Activated CD8-positive, alpha-beta memory T cell treated with anti-CD3 and anti-CD28 coated beads for 48 hours (primary cell): ENCODE results near the gene TRIM59.
A peak's percentile ranks its signal among the peaks of the same experiment; 100 is the strongest.

ENCODE experiments used
- DNase-seq, 3 experiments: peaks; one replicate each; pipeline ENCODE4 v3.0.0-alpha.2; 2020; ENCODE audit warnings: low read depth in 2 of 3, low spot score in 2 of 3

TRIM59 gene, protein sequence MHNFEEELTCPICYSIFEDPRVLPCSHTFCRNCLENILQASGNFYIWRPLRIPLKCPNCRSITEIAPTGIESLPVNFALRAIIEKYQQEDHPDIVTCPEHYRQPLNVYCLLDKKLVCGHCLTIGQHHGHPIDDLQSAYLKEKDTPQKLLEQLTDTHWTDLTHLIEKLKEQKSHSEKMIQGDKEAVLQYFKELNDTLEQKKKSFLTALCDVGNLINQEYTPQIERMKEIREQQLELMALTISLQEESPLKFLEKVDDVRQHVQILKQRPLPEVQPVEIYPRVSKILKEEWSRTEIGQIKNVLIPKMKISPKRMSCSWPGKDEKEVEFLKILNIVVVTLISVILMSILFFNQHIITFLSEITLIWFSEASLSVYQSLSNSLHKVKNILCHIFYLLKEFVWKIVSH

DNA sequence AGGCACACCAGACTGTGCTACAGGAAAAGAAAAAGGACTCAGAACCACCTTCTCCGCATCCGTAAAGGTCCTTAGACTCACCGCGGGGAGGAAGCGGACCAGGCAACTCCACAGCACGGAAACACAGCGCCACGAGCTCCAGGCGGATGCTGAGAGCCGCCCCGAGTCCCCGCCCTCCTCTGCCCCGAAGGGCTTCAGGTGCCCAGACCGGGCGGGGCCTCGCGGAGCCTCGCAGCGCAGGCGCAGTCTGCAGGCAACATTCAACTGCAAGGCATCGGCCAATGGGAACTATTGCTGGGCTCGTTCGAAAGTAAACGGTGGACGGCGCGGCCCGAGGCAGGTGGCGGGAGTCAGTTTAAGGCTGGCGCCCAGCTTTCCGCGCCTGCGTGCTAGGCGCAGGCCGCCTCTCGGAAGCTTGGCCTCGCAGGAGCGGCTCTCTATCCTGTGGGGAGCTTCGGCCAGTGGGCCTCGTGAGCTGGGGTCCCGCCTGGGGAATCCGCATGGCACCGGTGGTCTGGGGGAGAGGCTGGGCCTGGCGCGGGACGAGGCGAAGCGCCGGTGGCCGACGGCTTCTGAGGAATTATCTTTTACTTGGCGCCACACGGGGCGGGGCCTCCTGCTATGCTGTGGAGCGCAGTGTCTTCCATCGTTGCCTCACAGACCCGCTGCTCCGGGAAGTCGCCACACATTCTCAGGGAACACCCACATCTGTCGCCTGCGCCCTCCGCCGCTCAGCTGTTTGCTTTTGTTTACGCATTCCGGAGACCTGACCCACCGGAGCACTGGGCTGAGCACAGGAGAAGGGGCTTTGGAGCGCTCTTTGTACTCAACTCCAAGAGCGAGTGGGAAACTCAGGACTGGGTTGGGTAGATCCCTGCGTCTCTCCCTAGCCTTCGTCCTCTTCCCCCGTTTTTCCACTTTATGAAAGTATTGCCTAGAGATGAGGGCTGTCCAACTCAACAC, at the start of gene TRIM59:
Gene TRIM59 (minus strand): TSS at position 151 of the 963 bp plus-strand sequence. CDS start 10,603 bp downstream, outside the sequence.
- peak; percentile 84 to 95 (median 93) for DNase-seq

DNA sequence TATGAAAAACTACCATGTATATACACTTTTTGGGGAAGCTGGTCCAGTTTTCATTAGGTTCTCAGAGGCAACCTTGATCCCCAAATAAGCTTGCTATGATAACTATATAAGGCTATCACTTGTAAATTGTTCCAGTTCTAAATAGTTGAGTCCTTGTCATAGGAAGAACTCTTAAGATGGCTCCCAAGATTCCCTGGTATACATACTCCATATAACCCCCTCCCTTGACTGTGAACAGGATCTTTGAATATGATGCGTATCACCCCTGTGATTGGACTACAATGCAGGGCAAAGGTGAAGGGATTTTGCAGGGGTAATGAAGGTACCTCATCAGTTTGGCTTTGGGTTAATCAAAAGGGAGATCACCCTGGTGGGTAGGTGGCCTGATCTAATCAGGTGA, 48.6 kb upstream of the TRIM59 start:
- DNase-seq, result no peak

DNA sequence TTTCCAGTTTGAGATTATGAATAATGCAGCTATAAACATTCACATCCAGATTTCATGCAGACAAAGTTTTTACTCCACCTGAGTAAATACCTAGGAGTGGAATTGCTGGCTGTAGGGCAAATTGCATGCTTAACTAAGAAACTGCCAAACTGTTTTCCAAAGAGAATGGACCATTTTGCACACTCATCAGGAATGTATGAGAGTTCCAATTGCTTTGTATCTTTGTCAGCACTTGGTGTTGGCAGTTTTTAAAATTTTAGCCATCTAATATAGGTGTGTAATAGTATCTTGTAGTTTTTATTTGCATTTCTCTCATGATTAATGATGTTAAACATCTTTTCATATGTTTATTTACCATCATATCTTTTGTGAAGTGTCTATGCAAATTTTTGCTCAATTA, 40.6 kb upstream of the TRIM59 start:
- DNase-seq, result no peak

DNA sequence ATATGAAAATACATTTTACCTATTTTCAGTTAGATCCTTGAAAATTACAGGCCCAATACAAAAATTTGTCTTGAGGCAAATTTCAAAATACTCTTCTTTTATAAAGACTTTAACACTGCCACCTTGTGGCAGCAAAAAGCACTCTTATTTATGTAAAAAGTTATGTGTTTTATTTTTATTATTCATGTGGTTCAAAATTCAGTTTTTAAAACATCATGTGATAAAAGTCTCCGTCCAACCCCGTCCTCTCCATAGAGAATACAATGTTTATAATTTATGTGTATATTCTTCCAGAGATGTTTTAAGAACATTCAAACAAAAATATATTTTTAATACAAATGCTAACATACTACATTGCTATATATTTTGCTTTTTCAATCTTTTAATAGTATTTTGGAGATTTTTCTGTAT, 36.9 kb upstream of the TRIM59 start:
- no peak for DNase-seq

DNA sequence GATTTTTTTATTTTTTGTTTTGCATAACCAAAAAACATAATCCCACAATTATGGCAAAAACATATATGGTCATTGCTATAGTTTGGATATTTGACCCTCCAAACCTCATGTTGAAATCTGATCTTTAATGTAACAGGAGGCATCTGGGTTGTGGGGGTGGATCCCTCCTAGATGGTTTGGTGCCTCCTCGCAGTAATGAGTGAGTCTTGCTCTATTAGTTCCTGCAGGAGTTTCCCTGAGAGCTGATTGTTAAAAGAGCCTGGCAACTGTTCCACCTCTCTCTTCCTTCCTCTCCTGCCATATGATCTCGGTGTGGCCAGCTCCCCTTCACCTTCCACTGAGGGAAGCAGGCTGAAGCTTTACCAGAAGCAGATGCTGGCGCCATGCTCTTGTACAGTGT, 33.2 kb upstream of the TRIM59 start:
- no peak for DNase-seq

DNA sequence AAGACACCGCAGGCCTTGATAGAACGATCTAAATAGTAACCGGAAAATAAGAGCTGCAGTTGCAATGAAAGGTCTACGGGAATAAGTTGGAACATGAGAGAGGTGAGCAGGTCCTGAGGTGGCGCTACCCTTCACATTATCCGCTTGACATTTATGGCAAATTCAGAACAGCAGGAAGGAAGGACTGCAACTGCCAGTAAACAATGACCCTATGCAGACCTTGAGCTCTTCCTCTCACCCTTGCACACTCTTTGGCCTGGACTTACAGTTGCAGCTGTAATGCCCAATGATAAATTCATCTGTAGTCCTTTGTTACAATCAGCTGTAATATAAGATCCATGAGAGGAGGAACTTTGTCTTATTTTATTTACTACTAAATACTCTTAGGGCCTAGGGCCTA, 32.3 kb upstream of the TRIM59 start:
- no peak for DNase-seq

DNA sequence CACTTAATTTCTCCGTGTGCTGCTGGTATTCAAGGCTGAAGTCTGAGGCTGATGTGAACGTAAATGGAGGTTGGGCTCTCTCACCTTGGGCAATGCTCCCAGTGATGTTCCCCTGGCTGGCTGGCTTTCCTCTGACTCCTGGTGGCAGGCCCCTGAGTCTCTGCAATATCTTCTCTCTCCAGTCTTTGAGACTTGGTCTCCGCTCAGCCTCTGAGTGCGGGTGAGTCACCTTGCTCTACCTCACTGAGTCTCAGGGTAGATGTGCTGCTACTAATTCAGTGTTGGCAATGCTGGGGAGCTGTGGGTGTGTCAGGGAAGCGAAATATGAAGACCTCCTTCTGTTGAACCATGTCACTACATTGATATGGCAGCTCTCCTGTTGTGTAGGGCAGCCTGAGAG, 31.3 kb upstream of the TRIM59 start:
- DNase-seq, result no peak

DNA sequence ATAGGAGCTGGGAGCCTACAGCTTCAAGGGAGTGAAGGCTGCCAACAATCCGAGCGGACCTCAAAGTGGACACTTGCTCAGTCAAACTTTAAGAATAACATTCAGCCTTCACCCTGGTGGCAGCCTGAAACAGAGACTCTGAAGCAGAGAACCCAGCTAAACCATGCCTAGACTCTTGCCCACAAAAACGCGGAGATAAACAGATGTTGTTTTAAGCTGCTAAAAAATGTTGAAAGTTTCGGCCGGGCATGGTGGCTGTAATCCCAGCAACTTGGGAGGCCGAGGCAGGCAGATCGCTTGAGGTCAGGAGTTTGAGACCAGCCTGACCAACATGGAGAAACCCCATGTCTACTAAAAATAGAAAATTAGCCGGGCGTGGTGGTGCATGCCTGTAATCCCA, 29.8 kb upstream of the TRIM59 start:
- DNase-seq, result no peak

DNA sequence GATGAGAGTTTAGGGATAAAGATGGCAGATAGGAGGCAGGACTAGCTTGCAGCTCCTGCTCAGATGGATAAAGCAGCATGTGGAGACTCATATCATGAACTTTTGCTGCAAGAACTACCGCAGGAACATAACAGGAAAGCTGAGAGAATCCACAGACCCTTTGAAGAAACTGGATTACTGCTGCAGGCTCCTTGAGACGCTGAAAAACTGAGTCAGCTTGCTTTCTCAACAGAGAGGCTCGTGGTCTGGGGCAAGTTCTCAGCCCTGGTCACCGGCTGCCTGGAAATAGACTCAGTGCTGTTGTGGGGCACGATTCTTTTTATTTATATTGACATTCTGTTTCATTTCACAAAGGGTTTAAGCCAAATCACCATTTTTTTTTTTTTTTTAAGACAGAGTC, 28.8 kb upstream of the TRIM59 start:
- no peak for DNase-seq

DNA sequence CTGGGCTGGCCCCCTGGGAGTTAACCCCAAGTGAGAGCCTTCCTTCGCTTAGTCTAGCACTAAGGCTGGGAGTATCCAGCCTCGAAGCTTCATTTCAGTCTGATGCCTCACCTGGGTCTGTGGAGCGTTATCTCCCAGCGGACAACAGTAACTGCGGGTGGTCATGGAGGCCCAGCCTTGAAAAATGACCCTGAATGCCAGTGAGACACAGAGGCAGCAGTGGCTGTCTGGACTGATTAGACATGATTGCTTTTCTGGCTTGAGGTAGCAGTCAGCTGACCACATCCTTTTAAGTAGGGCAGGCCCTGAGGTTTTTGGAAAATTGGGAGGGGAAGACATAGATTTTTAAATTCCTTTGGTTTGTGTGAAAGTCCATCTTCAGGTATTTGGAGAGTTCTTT, 28.2 kb upstream of the TRIM59 start:
- no peak for DNase-seq

DNA sequence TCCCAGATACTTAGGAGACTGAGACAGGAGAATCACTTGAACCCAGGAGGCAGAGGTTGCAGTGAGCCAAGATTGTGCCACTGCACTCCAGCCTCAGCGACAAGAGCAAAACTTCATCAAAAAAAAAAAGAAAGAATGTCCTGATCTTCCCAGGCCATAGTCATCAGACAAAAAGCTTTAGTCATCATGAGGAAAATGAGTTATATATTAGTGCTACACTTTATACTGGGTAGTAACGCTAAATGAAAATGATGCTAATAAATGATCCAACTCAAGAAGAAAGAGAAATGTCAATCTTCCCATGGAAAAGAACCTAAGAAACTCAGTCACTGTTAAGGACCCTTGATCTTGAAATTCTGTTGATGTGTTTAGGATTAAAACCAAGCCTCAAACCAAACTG, 26.3 kb upstream of the TRIM59 start:
- no peak for DNase-seq

DNA sequence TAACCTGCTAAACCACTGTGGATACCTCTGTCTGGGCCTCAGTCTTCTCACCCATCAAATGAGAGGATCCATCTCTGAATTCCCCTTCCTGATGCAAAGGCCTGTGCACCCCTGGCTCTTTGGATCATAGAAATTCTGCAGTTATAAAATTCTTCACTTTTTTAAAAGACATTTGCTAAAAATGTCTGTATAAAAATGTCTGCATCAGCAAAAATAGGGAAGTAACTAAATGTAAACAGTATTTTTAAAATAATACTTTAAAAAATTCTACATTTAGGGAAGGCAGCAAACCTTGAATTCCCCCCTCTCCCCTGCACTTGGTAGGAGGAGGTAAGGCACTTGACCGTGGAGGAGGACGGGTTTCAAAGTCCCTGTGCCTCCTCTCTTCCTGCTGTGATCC, 25.6 kb upstream of the TRIM59 start:
- no peak for DNase-seq

DNA sequence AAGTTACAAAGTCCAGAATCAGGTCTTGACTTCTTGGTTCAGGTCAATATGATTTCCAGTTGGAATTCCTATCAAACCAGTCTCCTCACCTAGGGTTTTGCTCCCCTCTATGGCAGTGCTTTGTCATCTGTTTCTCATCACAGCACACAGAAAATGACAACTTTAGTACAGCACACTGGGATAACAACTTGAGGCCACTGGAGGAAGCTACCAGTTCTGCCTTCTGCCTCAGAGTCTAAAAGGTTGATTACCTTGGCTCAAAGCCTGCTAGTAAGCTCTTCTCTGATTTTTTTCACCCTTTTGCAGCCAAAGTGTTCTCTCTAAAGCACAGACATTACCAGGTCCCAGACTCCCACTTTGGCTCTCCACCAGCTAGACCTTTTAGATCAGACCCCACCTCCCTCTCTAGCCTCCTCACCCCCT, 24.8 kb upstream of the TRIM59 start:
- no peak for DNase-seq

DNA sequence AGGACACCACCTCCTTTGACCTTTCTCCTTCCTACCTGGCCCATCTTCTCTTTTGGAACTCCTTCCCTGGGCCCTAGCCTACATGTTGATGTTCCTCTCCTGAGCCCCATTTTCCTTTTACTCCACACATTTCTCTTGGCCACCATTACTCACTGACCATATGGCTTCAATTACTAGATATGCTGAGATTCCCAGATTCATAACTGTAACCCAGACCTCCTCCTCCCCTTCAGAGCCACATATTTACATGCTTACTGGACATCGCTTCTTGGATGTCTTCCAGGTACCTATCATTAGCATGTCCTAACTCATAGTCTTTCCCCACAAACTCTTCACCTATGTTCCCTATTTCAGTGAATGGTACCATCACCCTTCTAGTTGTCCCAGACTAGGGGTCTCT, 24.4 kb upstream of the TRIM59 start:
- no peak for DNase-seq

DNA sequence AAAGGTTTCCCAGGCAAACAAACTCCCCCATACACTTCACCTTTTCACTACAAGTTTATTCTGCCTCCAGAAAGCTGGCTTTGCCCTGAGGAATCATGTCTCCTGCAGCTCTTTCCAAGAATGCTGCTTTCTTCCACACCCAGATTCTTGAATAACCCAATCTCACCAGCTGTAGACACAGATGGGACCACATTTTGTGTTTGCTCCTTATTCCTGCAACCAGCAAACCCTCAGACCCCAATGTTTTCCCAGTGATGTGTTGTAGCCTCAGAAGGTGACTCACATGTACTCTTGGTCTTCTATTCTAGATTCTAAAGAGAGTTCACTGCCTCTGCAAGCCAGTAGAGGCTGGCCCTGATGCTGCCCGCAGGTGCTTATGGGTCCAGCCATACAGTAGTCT, 23.6 kb upstream of the TRIM59 start:
- DNase-seq, result no peak

DNA sequence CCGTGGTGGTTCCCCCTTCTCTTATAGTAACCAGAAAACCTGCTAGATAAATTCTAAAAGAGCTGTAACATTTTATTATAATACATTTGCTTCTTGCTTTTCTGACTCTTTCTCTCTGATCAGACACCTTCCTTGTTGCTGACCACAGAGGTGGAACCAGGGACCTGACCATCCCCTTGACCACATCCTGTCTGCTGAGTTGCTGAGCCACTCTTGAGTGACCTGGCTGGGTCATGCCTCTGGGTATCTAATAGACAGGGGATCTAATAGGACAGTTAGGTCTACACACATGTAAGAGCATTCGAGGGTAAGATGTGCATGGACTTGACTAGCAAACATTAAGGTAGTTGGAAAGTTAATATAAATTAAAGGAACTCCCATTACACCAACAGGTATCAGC, 22.8 kb upstream of the TRIM59 start:
- no peak for DNase-seq

DNA sequence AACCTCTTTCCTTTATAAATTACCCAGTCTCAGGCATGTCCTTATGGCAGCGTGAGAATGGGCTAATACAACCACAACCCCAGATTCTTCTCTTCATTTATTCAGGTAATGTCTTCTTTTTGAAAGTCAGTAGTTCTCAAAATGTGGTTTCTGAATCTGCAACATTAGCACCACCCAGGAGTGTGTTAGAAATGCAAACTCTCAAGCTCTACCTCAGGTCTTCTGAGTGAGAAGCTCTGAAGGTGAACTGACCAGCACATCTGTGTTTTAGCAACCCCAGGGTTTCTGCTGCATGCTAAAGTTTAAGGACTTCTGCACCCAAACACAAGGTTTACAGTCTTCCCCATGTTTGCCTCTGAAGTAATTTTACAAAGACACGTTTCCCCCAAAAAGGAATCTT, 22.3 kb upstream of the TRIM59 start:
- DNase-seq, result no peak

DNA sequence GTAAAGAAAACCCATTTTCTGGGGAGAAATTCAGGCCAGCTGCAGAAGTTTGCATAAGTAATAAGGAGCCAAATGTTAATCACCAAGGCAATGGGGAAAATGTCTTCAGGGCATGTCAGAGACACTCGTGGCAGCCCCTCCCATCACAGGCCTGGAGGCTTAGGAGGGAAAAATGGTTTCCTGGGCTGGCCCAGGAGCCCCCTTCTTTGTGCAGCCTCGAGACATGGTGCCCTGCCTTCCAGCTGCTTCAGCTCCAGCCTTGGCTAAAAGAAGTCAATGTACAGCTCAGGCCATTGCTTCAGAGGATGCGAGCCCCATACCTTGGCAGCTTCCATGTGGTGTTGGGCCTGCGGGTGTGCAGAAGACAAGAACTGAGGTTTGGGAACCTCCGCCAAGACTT, 20.6 kb upstream of the TRIM59 start:
- no peak for DNase-seq

DNA sequence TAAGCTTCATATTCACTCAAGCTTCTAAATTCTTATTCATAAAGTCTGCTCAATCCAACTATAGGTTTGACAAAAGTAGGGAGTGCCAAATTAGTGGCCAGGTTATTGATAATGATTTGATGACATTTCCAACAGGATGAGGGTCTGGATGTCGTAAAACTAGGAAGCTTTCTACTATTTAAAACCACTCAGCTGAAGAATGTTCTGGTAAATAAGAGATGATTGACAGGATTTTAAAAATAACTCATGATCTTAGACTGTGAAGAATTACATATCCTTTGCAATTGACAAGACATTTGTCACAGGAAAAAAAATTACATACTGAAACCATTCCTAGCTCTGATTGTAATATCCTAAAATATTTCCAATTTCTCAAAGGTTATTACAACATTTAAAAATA, 15.4 kb upstream of the TRIM59 start:
- DNase-seq, result no peak

DNA sequence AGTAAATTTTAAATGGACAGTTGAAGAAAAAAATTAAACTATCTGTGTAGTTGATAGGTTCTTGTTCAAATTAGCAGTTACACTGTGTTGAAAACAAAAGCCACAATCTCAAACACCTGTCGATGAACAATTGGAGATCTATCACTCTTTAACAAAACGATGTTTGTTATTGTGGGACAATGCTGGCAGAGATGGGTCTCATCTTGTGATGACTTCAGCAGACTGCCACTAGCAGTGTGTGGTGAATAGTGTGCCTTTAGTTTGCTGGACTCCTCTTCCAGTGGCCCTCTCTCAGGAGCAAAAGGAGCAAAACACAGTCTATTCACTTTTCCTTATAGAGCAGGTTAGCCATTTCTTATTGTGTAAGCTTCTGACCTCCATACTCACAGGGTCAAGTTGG, 14.7 kb upstream of the TRIM59 start:
- DNase-seq, result no peak

DNA sequence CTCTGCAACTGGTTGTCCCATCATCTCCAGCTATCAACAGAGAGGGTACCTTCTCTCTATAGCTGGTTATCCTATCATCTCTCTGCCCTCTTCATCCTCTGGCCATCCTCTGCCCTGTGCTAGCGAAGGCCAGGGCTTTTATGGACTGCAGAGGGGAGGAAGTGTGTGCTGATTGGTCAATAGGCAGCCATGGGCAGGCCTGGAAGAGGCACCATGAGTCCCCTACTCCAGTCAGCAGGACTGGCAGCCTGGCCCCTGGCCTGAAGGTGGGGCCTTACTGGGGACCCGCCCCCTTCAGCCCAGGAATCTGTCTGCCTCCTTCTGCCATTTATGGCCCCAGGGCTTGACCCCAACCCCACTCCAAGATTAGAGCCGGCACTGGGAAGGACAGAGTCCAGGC, 10.4 kb upstream of the TRIM59 start:
- no peak for DNase-seq

DNA sequence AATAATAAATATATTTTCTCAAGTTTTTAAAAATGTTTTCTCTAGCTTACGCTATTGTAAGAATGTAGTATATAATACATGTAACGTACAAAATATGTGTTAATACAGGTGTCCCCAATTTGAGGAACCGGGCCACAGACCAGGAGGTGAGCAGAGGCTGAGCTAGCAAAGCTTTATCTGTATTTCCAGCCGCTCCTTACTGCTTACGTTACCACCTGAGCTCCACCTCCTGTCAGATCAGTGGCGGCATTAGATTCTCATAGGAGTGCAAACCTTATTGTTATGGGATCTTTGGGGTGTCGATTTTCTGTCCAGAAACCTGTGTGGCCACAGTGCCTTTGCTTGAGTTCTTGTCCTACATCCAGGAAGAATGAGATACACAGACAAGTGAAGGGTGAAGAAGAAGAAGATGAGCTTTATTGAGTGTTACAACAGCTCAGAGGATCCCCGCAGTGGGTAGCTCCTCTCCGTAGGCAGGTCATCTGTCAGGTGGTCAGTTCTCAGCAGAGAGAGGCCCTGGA, 9.9 kb upstream of the TRIM59 start:
- no peak for DNase-seq
